GM19468 (cell line): Measurements from ENCODE around the gene NEURL1B.
A peak's percentile ranks its signal among the peaks of the same experiment; 100 is the strongest.

Source experiments
- ATAC-seq: cut with Tn5 transposase; IDR thresholded peaks from one replicate; pipeline ENCODE4 v1.9.1; 2021; ENCODE audit warnings: mild to moderate bottlenecking, moderate library complexity, moderate number of reproducible peaks; ENCODE audit not compliant: unreplicated experiment; ENCODE audit errors: extremely low read depth

NEURL1B gene

GRCh38 chr5:172690258-172691075 lies 49.4 kb downstream of the NEURL1B start:
- ATAC-seq: no peak

- no peak for ATAC-seq
These were observed 50.8 kb downstream of the NEURL1B start for GRCh38 chr5:172691886-172692285.

- ATAC-seq: no peak
These were observed 51.4 kb downstream of the NEURL1B start for GRCh38 chr5:172692451-172692850.

GRCh38 chr5:172692981-172693380 lies 51.9 kb downstream of the NEURL1B start:
- ATAC-seq: no peak

- no peak for ATAC-seq
These were observed 53.0 kb downstream of the NEURL1B start for GRCh38 chr5:172694061-172694460.

GRCh38 chr5:172694541-172694940 lies 53.5 kb downstream of the NEURL1B start:
- no peak for ATAC-seq

- no peak for ATAC-seq
These were observed 54.4 kb downstream of the NEURL1B start for GRCh38 chr5:172695232-172696054.

- no peak for ATAC-seq
These were observed 55.2 kb downstream of the NEURL1B start for GRCh38 chr5:172696171-172696849.

- peak; percentile 57 for ATAC-seq
These were observed 56.4 kb downstream of the NEURL1B start for GRCh38 chr5:172697123-172698121.

- no peak for ATAC-seq
These were observed 58.4 kb downstream of the NEURL1B start for GRCh38 chr5:172699423-172699822.

GRCh38 chr5:172699999-172700364 lies 58.9 kb downstream of the NEURL1B start:
- ATAC-seq: no peak

- ATAC-seq: no peak
These were observed 59.6 kb downstream of the NEURL1B start for GRCh38 chr5:172700365-172701290.

- no peak for ATAC-seq
These were observed 60.2 kb downstream of the NEURL1B start for GRCh38 chr5:172701291-172701656.

GRCh38 chr5:172703952-172704351 lies 62.9 kb downstream of the NEURL1B start:
- ATAC-seq: no peak

GRCh38 chr5:172705576-172706084 lies 64.6 kb downstream of the NEURL1B start:
- no peak for ATAC-seq

GRCh38 chr5:172706796-172707195 lies 65.7 kb downstream of the NEURL1B start:
- no peak for ATAC-seq

- no peak for ATAC-seq
These were observed 66.5 kb downstream of the NEURL1B start for GRCh38 chr5:172707285-172708182.

- ATAC-seq: no peak
These were observed 67.1 kb downstream of the NEURL1B start for GRCh38 chr5:172708183-172708505.
